Lower leg skin (tissue), 3 donors: ENCODE data around the gene ACOT11.

ENCODE experiments used
- CTCF ChIP-seq, 3 donors: fragments of 450-650 bp; IDR thresholded peaks; one replicate each; pipeline ENCODE4 v1.5.1; 2016; ENCODE audit warnings: antibody characterized with exemption in 3 of 3, mild to moderate bottlenecking in 3 of 3, moderate library complexity in 2 of 3
- POLR2A ChIP-seq, 2 donors: fragments of 450-650 bp; IDR thresholded peaks; one replicate each; pipeline ENCODE4 v1.6.1; 2016 to 2017; ENCODE audit warnings: antibody characterized with exemption in 2 of 2, mild to moderate bottlenecking in 1 of 2, moderate library complexity in 1 of 2

GRCh38 chr1:54543729-54544496 lies 4.1 kb upstream of the ACOT11 start:
- TF ChIP-seq CTCF (IDR thresholded peaks at IDR 0.05) (no peak), POLR2A (IDR thresholded peaks at IDR 0.05) (no peak)
